HG02610 (cell line): ENCODE measurements around the gene PROX1.

Experiments
- ATAC-seq: cut with Tn5 transposase; IDR thresholded peaks from one replicate; pipeline ENCODE4 v1.9.1; 2021; ENCODE audit warnings: mild to moderate bottlenecking, moderate library complexity; ENCODE audit not compliant: unreplicated experiment

The PROX1 gene

DNA sequence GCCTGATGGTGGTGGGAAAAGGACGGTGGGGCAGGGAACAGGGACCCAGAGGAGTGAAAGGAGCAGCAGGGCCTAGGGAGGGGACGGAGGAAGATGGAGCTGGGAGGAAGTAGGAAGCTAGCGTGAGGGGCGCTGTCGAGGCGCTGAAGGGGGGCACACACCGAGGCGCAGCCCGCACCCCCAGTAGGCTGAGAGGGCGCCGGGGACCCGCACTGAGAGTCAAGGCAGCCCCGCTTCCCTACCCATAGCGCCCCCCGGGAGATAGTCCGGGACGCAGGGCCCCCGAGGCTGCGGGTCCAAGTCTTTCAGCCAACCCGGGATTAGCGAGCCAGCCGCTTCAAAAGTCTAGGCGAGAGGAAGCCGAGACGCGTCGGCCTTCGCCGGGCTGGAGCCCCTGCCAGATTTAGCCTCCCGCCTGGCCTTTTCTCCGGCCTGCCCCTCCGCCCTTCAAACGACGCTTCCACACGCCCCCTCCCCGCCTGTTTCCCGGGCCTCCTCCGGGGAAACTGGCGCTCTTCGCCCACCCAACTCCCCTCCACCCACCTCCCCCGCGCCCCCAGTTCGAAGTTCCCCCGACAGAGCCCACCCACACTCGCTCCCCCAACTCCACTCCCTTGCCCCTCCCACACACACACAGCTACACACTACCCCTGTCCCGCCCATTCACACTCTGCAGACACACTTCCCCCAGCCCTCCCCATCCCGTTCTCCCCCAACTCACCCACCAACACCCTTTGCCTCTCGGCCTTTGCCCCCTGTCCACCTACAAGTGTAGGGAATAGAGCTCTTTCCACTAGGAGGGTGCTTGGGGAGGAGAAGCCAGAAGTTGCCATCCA lies 7.8 kb upstream of the PROX1 start:
- ATAC-seq: no peak

DNA sequence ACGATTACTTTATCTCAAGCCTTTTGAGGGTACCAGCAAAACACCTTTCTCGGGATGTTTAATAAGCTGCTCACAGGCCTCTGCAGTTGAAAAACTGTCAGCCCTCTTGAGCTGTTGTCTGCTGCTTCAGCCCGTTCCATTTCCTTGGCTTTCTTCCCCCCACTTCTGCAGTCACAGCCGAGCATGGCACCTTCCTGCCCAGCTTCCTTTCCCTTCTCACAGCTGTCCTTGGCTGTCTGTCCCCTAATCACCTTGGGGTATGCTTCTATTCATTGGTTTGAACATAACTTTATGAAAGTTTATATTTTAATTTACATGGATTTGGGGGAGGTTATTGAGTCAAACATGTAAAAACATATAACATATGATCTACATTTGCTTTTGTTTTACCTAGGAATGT lies 6.9 kb upstream of the PROX1 start:
- no peak for ATAC-seq

- no peak for ATAC-seq
These were observed 5.5 kb upstream of the PROX1 start for GRCh38 chr1:213982289-213982671.

DNA sequence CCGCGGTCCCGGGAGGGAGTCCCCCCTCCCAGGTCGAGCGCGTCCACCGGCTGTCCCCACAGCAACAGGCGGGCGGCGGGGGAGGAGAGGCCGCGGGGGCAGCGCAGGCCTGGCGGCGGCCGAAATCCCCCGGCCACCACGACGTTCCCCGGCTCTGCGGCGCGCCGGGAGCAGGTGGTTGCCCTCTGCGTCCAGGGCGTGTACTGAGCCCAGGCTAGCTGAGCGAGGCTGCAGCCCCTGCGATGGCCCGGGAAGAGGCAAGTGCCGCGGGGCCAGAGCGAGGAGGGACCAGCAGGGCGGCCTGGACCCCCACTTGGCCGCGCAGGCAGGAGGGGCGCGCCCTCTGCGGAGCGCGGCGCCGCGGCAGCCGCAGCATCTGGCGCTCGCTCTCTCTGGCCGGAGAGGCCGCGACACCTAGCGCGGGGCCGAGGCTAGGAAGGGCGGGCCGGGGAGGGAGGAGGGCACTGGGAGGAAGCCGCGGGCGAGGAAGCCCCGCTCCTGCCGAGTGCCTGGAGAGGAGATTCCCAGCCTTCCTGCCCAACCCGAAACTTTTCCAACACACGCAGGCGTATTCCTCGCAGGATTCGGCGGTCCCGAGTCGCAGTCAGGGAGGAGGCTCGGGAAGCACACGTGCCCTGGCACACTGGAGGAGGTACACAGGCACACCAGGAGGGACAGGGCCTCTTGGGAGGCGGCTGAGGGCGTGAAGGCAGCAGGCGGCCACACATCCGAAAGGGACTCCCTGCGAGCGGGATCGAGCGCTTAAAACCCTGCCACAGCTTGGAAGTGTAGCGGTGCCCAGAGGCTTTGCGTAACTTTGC lies 4.9 kb upstream of the PROX1 start:
- ATAC-seq: no peak

DNA sequence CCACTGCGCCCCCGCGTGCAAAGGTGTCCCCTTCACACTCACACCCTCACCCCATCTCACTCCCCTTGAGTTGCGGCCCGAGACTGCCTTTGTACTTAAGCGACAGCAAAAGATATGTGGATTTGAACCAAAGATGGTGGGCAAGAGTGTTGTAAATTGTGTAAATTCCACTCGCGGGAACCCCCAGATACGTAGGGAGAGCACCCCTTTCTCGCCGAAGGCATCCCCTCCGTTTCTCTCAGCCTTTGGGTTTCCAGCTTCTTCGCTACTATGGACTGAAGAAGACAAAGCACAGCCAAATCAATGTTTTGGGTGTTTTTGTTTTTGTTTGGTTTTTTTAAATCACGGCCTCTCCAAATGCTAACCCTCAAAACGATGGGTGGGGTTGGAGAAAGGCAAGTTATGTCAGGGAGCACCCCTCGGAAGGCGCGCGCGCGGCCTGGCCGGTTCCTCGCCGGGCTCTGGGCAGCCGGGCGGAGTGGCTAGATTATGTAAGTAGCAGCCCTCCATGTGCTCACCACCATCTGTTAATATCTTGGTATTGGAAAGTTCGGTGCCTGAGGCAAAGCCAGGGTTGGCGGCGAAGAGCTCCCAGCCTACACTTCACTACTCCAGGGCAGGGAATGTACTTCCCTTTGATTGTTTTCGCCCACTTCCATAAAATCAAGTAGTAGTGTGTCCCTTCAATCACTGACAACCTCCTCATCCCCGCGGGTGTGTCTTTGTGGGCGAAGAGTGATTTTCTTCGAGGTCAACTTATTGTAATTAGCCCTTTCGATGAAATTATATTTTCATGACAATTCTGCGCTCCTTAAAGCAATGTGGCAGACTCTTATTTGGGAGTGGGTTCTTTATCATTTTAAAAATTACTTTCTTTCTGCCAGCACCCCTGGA lies 4.0 kb upstream of the PROX1 start:
- ATAC-seq: no peak

DNA sequence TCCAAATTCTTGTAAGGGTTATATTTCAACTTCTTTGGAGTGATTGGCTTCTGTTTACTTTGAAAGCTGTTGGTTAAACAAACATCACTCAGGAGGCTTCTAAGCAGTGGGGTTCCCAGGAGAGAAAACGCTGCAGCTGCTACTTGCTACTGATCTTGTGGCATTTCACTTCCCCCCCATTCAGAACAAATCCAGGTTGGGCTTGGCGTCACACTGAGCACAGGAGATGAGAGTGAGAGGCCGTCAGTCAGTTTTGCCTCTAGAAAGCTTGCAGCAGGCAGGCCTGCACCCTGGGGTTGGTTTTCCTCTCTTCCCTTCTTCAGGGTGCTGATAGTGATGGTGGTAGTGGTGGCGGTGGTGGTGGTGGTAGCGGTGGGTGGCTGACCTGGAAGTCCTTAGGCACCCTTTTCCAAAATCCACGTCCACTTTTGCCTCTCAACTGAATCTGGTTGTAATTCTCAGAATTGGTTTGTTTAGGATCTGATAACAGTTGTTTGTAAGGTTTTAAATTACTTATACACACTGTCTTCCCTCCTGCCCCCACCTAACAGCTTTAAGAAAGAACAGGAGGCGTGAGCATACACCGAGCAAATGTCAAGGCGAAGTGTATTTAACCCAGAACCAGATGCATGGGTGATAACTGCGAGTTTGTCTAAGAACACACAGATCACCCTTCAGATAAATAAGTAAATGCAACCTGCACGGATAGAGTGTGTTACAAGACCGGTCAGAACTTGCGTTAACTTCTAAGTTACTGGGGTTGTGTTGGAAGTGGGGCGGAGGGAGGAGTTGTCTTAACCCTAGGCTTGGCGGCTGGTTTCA lies 3.2 kb upstream of the PROX1 start:
- ATAC-seq: no peak

DNA sequence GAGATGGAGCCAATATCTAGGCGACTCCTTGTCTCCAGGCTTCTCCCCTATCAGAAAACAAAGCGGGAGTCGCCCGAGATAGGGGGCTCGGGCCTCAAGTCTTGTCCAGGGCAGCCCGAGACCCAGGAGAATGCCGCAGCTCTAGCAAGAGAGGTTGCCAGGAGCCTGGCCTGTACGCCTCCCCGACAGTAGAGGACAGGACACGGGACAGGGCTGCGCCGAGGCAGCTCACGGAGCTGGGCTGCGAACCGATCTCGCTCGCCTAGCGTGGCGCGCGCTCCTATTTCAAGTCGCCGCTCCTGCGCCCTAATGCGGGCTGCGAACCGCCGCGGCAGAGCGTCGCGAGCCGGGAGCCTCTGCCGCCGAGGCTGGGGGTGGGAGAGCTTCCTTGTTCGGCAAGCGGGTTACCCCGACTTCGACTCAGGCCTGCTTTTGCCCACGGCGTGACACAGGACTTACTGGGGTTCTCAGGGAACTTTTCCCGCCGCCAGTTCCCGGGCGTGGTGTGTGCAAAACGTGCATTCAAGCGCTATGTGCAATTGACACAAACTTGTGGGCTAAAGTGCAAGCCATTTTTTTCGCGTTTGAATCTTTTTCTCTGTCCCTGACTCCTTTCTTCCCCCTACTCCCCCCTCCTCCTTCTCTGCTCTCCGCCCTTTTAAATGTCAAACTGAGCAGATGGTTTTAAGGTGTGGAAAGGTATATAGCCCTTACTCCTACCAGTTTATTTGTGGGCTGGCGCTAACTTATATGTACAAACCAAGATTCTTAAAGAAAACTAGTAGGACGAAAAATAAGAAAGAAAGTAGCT lies 2.4 kb upstream of the PROX1 start:
- ATAC-seq: no peak

GRCh38 chr1:213986020-213986924 lies 1.5 kb upstream of the PROX1 start:
- ATAC-seq: no peak

- no peak for ATAC-seq
These were observed 885 bp upstream of the PROX1 start for GRCh38 chr1:213986925-213987250.

GRCh38 chr1:213987422-213987926 lies 299 bp upstream of the PROX1 start:
- ATAC-seq: peak; percentile 64

DNA sequence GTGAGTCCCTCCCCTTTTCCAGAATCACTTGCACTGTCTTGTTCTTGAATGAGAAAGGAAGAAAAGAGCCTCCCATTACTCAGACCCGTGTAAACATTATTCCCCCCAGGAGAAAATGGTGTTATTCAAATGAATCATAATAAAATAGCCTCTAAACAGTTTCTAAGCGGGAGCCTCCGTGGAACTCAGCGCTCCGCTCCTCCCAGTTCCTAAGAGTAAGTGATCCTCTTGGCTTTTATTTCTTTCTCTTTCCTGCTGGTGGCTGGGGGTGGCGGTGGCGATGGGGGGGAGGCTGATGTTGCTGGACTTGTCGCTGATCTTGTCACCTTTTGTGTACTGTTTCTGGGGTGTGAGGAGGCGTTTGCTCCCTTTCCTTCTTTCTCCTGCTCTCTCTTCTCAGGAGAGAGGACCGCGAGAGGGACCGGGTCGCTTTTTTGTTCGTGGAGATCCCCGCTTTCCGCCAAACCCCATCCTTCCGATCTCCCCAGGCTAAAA lies 781 bp downstream of the PROX1 start:
- no peak for ATAC-seq

DNA sequence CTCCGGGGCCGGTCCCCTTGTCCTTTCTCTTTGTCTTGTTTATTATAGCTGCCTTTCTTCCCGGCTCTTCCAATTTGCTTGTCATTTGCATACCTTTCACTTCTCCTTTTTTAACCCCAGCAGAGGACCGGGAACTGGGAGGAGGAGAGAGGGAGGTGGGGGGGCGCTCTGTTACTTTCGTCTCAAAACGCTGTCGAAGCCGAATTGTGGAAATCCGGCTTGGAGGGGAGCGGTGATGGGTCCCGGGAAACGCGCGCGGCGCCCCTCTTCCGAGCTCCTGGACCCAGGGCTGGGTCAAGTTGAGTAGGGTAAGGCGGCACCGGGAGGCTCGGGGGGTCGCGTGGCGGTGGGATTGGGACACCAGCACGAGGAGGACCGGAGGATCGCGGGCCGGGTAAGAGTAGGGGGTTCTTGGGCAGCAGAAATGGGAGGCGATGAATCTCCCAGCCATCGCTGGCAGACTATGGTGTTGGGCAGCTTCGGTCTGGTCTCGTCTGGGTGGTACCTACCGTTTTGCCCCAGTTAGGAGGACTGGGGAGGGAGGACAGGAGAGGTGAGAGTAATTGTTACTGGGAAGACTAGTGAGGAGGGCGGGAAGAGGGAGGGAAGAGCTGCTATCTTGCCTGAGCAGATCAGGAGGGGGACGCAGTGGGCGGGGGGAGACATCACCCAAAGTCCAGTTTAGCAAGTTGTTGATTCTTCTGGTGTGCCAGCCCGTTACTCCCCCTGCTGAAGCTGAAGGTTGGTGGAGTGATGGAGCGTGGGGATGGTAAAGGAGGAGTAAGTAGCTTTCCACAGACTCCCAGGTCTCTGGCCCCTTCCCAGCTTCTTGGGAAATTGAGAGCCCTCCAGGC lies 1.5 kb downstream of the PROX1 start:
- no peak for ATAC-seq

GRCh38 chr1:213993929-213994328 lies 6.2 kb downstream of the PROX1 start:
- ATAC-seq: no peak

GRCh38 chr1:213994888-213995287 lies 7.1 kb downstream of the PROX1 start:
- ATAC-seq: no peak

GRCh38 chr1:213995603-213996002 lies 7.8 kb downstream of the PROX1 start:
- ATAC-seq: no peak

DNA sequence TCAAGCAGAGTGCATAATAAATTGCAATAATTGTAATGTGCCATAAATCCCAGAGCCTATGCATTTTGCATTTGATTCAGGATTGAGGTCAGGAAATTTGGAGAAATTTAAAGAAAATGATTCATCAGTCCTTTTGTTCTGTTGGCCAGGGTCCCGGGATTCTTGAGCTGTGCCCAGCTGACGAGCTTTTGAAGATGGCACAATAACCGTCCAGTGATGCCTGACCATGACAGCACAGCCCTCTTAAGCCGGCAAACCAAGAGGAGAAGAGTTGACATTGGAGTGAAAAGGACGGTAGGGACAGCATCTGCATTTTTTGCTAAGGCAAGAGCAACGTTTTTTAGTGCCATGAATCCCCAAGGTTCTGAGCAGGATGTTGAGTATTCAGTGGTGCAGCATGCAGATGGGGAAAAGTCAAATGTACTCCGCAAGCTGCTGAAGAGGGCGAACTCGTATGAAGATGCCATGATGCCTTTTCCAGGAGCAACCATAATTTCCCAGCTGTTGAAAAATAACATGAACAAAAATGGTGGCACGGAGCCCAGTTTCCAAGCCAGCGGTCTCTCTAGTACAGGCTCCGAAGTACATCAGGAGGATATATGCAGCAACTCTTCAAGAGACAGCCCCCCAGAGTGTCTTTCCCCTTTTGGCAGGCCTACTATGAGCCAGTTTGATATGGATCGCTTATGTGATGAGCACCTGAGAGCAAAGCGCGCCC lies 8.7 kb downstream of the PROX1 start:
- no peak for ATAC-seq
